ENCODE results near the gene SLC6A20.

Gene SLC6A20

DNA sequence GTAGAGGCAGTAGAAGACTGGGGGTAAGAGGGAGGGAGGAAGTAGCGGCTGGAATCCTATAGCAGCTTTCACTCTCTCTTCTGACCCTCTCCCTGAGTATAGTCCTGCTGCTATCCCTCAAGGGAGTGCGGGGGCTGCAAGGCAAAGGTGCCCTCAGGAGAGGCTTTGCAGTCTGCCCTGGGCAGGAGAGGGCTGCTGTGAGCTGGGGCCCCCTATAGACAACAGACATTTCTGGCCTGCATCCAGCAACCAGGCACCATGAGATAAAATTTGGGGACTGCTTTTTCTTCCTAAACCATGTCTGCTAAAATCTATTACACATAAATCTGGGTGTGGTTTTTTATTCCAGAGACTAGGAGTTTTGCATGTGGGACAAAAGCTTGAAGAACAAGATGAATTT, 59.1 kb downstream of the SLC6A20 start:
- H3K27ac ChIP-seq = no peak overlapping the region
- H3K27me3 ChIP-seq (ENCODE audit: insufficient read depth, low read depth, severe bottlenecking) = no peaks in the 10 kb centered on the region
- TF ChIP-seq, protein P1, sequence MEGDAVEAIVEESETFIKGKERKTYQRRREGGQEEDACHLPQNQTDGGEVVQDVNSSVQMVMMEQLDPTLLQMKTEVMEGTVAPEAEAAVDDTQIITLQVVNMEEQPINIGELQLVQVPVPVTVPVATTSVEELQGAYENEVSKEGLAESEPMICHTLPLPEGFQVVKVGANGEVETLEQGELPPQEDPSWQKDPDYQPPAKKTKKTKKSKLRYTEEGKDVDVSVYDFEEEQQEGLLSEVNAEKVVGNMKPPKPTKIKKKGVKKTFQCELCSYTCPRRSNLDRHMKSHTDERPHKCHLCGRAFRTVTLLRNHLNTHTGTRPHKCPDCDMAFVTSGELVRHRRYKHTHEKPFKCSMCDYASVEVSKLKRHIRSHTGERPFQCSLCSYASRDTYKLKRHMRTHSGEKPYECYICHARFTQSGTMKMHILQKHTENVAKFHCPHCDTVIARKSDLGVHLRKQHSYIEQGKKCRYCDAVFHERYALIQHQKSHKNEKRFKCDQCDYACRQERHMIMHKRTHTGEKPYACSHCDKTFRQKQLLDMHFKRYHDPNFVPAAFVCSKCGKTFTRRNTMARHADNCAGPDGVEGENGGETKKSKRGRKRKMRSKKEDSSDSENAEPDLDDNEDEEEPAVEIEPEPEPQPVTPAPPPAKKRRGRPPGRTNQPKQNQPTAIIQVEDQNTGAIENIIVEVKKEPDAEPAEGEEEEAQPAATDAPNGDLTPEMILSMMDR (IDR thresholded peaks at IDR 0.05; ENCODE audit: low read depth, low read length) = no peak
- no peak for DNase-seq
- no peaks in the 10 kb centered on the region for H3K9me3 ChIP-seq (ENCODE audit: severe bottlenecking)
- peaks cover 81% of the 10 kb centered on the region for H3K36me3 ChIP-seq
- no peak overlapping the region for H3K4me3 ChIP-seq (ENCODE audit: low read depth, low read length)

DNA sequence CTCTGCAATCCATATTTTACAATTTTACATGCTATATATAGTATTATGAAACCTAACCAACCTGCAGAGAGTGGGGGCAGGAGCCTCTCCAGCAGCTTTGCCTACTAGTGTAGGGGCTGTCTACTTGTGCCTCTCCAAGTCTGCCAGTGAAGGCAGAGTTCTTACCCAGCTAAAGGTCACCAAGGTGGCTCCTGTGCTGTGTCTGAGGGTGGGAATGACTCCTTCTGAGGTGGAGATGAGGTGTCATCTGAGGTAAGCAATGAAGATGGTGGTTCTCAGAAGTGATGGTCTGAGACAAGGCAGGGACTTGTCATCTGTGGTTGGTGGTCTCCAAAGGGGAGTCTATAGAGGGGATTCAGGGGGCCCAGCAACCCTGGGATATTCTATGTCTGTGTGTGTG, 59.6 kb downstream of the SLC6A20 start:
- no peak for DNase-seq
- H3K27ac ChIP-seq = no peak overlapping the region
- H3K4me3 ChIP-seq (ENCODE audit: low read depth, low read length) = no peak overlapping the region
- peaks cover 81% of the 10 kb centered on the region for H3K36me3 ChIP-seq
- H3K27me3 ChIP-seq (ENCODE audit: insufficient read depth, low read depth, severe bottlenecking) = no peaks in the 10 kb centered on the region
- TF ChIP-seq, protein P1 (IDR thresholded peaks at IDR 0.05; ENCODE audit: low read depth, low read length) = no peak
- no peaks in the 10 kb centered on the region for H3K9me3 ChIP-seq (ENCODE audit: severe bottlenecking)

- Histone ChIP-seq H3K4me3 (ENCODE audit: low read depth, low read length) (no peak overlapping the region), H3K27ac (no peak overlapping the region), H3K36me3 (peaks cover 61% of the 10 kb centered on the region), H3K27me3 (ENCODE audit: insufficient read depth, low read depth, severe bottlenecking) (no peaks in the 10 kb centered on the region), H3K9me3 (ENCODE audit: severe bottlenecking) (no peaks in the 10 kb centered on the region)
- TF ChIP-seq, protein P1 (IDR thresholded peaks at IDR 0.05; ENCODE audit: low read depth, low read length) = no peak
- DNase-seq = no peak
Observed at GRCh38 chr3:45730409-45731154, 65.8 kb downstream of the SLC6A20 start.

DNA sequence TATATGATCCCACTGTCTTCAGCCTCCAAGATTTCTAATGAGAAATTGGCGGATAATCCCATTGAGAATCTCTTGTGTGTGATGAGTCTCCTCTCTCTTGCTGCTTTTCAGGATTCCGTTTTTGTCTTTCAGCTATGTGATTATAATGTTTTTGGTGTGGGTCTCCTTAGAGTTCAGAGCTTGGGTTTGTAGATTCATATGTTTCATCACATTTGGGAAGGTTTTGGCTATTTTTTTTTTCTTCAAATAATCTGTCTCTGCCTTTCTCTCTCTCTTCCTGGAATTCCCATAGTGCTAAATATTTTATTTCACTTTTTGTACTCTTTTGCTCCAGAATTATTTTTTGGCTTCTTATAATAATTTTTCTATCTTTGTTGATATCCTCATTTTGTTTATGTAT, 66.7 kb downstream of the SLC6A20 start:
- Histone ChIP-seq H3K27ac (no peak overlapping the region), H3K4me3 (ENCODE audit: low read depth, low read length) (no peak overlapping the region), H3K9me3 (ENCODE audit: severe bottlenecking) (no peaks in the 10 kb centered on the region), H3K27me3 (ENCODE audit: insufficient read depth, low read depth, severe bottlenecking) (no peaks in the 10 kb centered on the region), H3K36me3 (peaks cover 51% of the 10 kb centered on the region)
- no peak for DNase-seq
- TF ChIP-seq, protein P1 (IDR thresholded peaks at IDR 0.05; ENCODE audit: low read depth, low read length) = no peak

- Histone ChIP-seq H3K9me3 (ENCODE audit: severe bottlenecking) (no peaks in the 10 kb centered on the region), H3K36me3 (peaks cover 27% of the 10 kb centered on the region), H3K4me3 (ENCODE audit: low read depth, low read length) (no peak overlapping the region), H3K27ac (no peak overlapping the region), H3K27me3 (ENCODE audit: insufficient read depth, low read depth, severe bottlenecking) (no peaks in the 10 kb centered on the region)
- TF ChIP-seq, protein P1 (IDR thresholded peaks at IDR 0.05; ENCODE audit: low read depth, low read length) = no peak
- no peak for DNase-seq
Observed at GRCh38 chr3:45724911-45725310, 71.4 kb downstream of the SLC6A20 start.

All from WERI-Rb-1 (cell line).